ENCODE data around the gene CLEC4F. TPM values are rescaled to one million over a fixed set of nuclear protein-coding genes. Genes with fewer than 3 reads are reported as not detected.

CLEC4F gene
- total RNA-seq (2014; rRNA removed; shearing (Covaris generic)): not detected in 2 replicates
- not detected in 2 replicates for polyA plus RNA-seq (2015; cell fraction: cytosol; rRNA removed)
- polyA plus RNA-seq (2015; cell fraction: nucleus; rRNA removed): not detected in 2 replicates

DNA sequence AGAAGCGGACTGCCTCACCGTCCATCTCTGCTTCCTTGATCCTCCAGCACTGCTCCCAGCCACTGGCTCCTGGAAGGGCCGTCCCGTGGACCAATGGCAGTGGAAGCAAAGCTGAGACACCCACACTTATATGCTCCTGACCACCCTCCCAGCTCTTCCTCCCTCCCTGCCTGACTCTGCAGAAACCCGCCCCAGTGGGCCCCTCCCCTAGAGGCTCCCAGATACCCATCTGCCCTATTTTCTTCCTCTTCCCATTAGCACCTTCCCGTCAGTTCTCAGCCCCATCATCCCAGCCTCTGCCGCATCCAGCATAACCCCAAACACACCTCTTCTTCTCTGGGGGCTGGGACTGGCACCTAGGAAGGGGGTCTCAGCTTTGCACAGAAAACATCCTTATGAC lies at the start of gene CLEC4F:
Gene CLEC4F (minus strand): TSS at position 101 of the 400 bp plus-strand sequence. CDS start 76 bp downstream, at position 25.
- DNase-seq (ENCODE audit: low read depth): no peak

DNA sequence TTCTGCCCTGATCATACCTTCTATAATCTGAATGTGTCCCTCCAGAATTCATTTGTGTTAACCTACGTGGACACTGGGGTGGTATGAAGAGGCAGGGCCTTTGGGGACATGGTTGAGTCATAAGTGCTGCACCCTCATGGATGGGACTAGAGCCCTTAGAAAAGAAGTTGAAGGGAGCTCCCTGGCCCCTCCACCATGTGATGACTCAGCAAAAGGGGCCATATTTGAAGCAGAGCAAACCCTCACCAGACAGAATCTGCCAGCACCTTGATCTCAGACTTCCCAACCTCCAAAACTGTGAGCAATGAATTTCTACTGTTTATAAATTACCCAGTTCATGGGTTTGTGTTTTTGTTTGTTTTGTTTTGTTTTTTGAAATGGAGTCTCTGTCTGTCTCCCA lies 48.6 kb upstream of the CLEC4F start:
- no peak for DNase-seq (ENCODE audit: low read depth)

- peak; percentile 72 for DNase-seq (ENCODE audit: low read depth)
Measured at GRCh38 chr2:70861777-70862625, 41.6 kb upstream of the CLEC4F start.

DNA sequence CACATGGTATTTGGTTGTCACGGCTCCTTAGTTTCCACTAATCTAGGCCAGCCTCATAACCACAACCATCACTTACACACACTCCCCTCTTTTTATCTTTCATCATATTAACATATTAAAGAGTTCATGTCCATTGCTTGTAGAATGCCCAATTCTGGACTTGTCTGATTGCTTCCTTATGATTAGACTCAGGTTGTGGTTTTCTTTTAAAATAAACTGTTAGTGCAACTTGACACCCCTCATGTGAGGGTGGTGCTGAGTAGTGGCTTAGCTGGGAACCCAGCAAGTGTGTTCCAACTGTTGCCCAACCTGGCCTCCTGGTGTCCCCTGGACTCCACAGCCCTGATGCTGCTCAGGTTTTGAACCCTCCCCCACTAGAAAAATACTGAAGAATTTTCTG lies 35.3 kb upstream of the CLEC4F start:
- no peak for DNase-seq (ENCODE audit: low read depth)

GRCh38 chr2:70854411-70854810 lies 34.0 kb upstream of the CLEC4F start:
- DNase-seq (ENCODE audit: low read depth): no peak

- no peak for DNase-seq (ENCODE audit: low read depth)
Measured at GRCh38 chr2:70852824-70853223, 32.4 kb upstream of the CLEC4F start.

DNA sequence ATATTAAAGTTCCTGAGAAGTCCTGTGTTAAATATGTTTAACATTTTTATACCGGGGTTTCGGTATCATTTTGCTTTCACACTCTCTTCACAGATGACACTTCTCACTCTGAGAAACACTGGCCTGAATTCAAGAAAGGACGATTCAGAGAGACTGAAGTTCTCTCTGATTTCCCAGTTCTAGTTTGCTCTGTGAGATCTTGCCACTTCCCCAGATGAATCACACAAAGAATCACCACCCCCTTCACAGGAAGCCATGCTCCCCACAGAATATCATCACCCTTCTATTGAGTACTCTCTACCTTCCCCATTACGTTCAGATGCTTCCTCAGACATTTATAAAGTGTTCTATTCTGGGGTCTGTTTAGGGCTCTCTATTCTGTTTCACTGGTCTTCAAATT lies 31.3 kb upstream of the CLEC4F start:
- peak; percentile 71 for DNase-seq (ENCODE audit: low read depth)

DNA sequence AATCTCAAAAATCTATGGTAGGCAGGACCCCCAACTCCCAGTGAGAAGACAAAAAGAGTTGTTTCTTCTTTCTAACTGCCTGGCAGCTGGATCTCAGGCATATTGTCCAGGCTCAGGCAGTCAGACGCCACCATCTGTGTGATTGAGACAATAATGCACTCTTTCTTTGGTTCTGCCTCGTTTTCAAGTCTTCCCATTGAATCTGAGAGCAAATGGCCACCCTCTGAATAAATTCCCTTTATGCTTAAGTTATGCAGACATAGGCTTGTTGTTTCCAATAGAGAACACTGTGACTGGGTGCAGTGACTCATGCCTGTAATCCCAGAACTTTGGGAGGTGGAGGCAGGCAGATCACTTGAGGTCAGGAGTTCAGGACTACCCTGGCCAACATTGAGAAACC lies 30.5 kb upstream of the CLEC4F start:
- peak; percentile 31 for DNase-seq (ENCODE audit: low read depth)

GRCh38 chr2:70842401-70842800 lies 22.0 kb upstream of the CLEC4F start:
- no peak for DNase-seq (ENCODE audit: low read depth)

- DNase-seq (ENCODE audit: low read depth): no peak
Measured at GRCh38 chr2:70837980-70838925, 17.9 kb upstream of the CLEC4F start.

GRCh38 chr2:70835643-70836042 lies 15.2 kb upstream of the CLEC4F start, which contains the start of gene CD207:
Gene CD207, minus strand, starts transcription at chr2:70835816. Its CDS starts 40 bp downstream, at chr2:70835776.
- DNase-seq (ENCODE audit: low read depth): no peak

DNA sequence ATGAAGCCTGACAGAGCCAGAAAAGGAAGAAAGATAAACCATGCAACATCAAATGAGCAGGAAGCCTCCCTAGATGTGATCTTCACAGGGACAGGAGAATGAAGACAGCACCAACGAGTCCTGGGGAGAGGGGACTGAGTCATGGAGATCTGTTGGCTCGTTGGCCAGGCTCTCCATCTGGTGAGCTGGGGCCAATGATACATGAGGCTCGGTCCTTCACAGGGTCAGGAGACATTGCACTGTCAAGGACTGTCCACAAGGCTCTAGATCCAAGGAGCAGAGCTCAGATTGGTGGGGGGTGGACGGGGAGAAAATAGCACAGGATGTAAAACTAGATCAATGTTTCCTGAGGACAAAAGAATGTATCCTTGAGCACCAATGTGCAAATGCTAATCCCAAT lies 14.5 kb upstream of the CLEC4F start:
- DNase-seq (ENCODE audit: low read depth): no peak

- no peak for DNase-seq (ENCODE audit: low read depth)
Measured at GRCh38 chr2:70834106-70834505, 13.7 kb upstream of the CLEC4F start.

GRCh38 chr2:70833246-70833645 lies 12.8 kb upstream of the CLEC4F start:
- DNase-seq (ENCODE audit: low read depth): no peak

DNA sequence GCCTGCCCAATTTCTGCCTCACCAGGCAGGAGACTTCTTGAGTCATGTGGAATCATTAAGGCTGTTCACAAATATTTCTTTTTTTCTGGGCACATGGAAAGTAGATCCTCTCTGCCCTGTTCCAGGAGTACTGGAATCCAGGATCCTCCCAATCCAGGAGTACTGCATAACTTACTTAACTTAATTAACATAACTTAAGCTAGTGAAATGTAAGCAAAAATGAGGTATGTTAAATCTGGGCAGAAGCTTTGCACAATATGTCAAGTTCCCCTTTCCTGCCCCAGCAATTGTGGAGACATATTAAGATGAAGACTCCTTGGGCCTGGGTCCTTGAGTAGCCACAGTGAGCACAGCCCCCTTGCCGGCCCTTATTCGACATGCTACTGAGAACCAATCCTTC lies 12.0 kb upstream of the CLEC4F start:
- no peak for DNase-seq (ENCODE audit: low read depth)

DNA sequence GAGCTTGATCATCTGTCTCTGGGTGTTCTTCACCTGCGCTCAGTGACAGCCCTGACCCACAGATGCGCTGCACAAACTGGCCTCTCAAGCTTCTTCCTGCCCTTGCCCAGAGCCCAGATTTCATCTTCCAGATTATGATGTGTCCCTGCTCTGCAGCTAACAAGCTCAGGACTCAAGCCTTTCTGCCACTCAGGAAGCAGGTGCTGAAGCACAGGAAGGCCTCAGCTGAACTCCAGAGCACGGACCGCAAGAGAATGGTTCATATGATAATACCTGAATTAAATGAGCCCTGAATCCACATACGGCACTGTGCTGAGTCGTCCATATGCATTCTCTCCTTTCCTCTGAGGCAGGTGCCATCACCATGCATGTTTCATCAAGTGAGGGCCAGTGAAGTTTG lies 11.5 kb upstream of the CLEC4F start:
- no peak for DNase-seq (ENCODE audit: low read depth)

- no peak for DNase-seq (ENCODE audit: low read depth)
Measured at GRCh38 chr2:70830366-70830765, 10.0 kb upstream of the CLEC4F start.

DNA sequence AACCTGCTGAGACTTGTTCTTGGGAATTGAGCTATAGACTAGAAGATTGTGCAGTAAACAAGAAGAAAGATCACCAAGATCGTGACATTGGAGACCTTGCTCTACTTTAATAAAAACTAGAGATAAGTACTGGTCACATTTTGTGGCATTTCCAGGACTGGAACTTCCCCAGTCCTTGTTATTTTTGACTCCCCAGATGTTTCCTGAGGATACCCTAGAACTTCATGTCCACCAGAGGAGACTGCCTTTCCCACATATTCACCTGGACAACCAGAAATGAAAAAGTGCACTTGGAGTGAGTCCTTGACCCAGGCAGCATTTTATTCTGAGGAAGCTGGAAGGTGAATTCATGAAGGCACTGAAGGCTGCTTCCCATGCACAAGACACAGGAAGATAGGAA lies 9.5 kb upstream of the CLEC4F start:
- DNase-seq (ENCODE audit: low read depth): no peak

GRCh38 chr2:70828914-70829824 lies 8.8 kb upstream of the CLEC4F start:
- peak; percentile 85 for DNase-seq (ENCODE audit: low read depth)

GRCh38 chr2:70828115-70828514 lies 7.7 kb upstream of the CLEC4F start:
- DNase-seq (ENCODE audit: low read depth): no peak

DNA sequence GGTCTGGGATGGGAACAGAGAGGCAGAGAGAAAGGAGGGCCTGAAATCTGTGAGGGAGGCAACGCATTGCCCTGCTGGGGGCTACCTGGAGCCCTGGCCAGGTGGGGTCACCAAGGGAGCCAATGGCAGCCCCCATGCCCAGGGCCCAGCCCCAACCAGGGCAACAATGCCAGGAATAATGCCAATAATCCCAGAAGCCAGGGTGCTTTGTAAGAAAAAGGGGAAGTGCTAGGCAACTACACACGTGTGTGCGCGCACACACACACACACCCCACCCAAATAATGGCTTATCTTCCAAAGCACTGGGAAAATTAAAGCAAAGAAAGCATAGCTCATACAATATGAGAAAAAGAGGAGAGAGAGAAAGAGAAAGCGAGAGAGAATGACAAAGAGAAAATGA lies 7.0 kb upstream of the CLEC4F start:
- no peak for DNase-seq (ENCODE audit: low read depth)
